Stimulated activated CD8-positive, alpha-beta memory T cell treated with anti-CD3 and anti-CD28 coated beads, Interleukin-4, amount 100 ng/mL, for 4 hours (primary cell): ENCODE data around the gene FAM120B.
"Not testable (repeated sequence)": the region's sequence is repeated elsewhere in the genome, so short reads cannot be mapped to it uniquely, and the experiment has no call there.

ENCODE experiments used
- DNase-seq, 2 donors: peaks; one replicate each; pipeline ENCODE4 v3.0.0-alpha.2; 2020; ENCODE audit warnings: low read depth in 2 of 2, low spot score in 1 of 2

FAM120B gene

GRCh38 chr6:170306324-170307079 lies at the start of gene FAM120B:
TSS of gene FAM120B (plus strand) at chr6:170306758. CDS start at chr6:170317391, 10,633 bp downstream.
- DNase-seq, result peak; percentile 85 to 93

- DNase-seq, result no peak
Measured at GRCh38 chr6:170257376-170257775, 49.2 kb upstream of the FAM120B start.

GRCh38 chr6:170258407-170258806 lies 48.2 kb upstream of the FAM120B start:
- DNase-seq, result no peak

- DNase-seq, result no peak
Measured at GRCh38 chr6:170259278-170259677, 47.3 kb upstream of the FAM120B start.

- DNase-seq, result no peak
Measured at GRCh38 chr6:170260686-170261085, 45.9 kb upstream of the FAM120B start.

- DNase-seq, result no peak
Measured at GRCh38 chr6:170261643-170262488, 44.7 kb upstream of the FAM120B start.

- no peak for DNase-seq
Measured at GRCh38 chr6:170262489-170263088, 44.0 kb upstream of the FAM120B start.

GRCh38 chr6:170263410-170263809 lies 43.1 kb upstream of the FAM120B start:
- no peak for DNase-seq

- no peak for DNase-seq
Measured at GRCh38 chr6:170264086-170264485, 42.5 kb upstream of the FAM120B start.

- DNase-seq, result not testable (repeated sequence)
Measured at GRCh38 chr6:170264644-170265043, 41.9 kb upstream of the FAM120B start.

- no peak for DNase-seq
Measured at GRCh38 chr6:170265655-170266054, 40.9 kb upstream of the FAM120B start.

GRCh38 chr6:170266061-170266825 lies 40.3 kb upstream of the FAM120B start:
- DNase-seq, result no peak

- DNase-seq, result no peak
Measured at GRCh38 chr6:170267688-170268087, 38.9 kb upstream of the FAM120B start.

GRCh38 chr6:170268216-170269129 lies 38.1 kb upstream of the FAM120B start:
- no peak for DNase-seq

GRCh38 chr6:170269151-170269845 lies 37.3 kb upstream of the FAM120B start:
- no peak for DNase-seq

GRCh38 chr6:170269846-170270541 lies 36.6 kb upstream of the FAM120B start:
- DNase-seq, result no peak

- no peak for DNase-seq
Measured at GRCh38 chr6:170270984-170271593, 35.5 kb upstream of the FAM120B start.

GRCh38 chr6:170271771-170272314 lies 34.7 kb upstream of the FAM120B start:
- DNase-seq, result peak in 1 of 2 donors; percentile 57
